Measurements from ENCODE around the gene KCNK13.
A peak's percentile ranks its signal among the peaks of the same experiment; 100 is the strongest.

Gene KCNK13

DNA sequence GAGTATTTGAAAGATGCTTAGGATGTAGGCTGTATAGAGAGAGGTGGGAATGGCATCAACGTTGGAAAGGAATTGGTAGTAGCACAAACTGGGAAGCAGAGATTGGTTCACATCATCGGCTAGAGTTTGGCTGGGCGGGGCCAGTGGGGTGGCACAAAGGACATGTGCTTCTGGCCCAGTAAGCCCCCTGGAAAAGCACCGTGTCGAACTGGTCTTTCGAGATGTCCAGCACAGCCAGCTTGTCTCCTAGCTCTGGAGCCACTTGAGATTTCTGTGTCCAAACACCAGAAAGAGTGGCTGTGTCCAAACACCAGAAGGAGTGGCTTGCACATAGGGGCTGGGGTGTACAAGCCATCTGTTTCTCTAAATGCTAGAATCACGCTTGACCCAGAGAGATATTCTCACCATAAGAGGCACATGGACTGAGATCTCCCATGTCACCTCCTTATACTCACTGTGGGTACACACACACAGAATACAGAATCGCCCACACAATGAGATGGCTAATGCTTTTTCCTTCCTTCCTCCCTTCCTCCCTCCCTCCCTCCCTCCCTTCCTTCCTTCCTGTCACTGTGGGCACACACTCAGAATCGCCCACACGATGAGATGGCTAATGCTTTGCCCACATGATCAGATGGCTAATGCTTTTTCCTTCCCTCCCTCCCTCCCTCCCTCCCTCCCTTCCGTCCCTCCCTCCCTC, 41.8 kb upstream of the KCNK13 start:
- peak; percentile 71 for TF ChIP-seq ZFHX2 (tag by site-specific recombination; conservative IDR thresholded peaks at IDR 0.05)
- TF ChIP-seq, protein P1, sequence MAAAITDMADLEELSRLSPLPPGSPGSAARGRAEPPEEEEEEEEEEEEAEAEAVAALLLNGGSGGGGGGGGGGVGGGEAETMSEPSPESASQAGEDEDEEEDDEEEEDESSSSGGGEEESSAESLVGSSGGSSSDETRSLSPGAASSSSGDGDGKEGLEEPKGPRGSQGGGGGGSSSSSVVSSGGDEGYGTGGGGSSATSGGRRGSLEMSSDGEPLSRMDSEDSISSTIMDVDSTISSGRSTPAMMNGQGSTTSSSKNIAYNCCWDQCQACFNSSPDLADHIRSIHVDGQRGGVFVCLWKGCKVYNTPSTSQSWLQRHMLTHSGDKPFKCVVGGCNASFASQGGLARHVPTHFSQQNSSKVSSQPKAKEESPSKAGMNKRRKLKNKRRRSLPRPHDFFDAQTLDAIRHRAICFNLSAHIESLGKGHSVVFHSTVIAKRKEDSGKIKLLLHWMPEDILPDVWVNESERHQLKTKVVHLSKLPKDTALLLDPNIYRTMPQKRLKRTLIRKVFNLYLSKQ (tag by site-specific recombination; IDR thresholded peaks at IDR 0.05; ENCODE audit: borderline replicate concordance): no peak
- TF ChIP-seq ZNF335 (tag by site-specific recombination; conservative IDR thresholded peaks at IDR 0.05): no peak
- no peak for TF ChIP-seq ZNF549 (tag by site-specific recombination; IDR thresholded peaks at IDR 0.05)
- TF ChIP-seq, protein P2, sequence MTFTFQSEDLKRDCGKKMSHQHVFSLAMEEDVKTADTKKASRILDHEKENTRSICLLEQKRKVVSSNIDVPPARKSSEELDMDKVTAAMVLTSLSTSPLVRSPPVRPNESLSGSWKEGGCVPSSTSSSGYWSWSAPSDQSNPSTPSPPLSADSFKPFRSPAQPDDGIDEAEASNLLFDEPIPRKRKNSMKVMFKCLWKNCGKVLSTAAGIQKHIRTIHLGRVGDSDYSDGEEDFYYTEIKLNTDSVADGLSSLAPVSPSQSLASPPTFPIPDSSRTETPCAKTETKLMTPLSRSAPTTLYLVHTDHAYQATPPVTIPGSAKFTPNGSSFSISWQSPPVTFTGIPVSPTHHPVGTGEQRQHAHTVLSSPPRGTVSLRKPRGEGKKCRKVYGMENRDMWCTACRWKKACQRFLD (tag by site-specific recombination; IDR thresholded peaks at IDR 0.05): no peak
- no peak for TF ChIP-seq ZIC2 (tag by site-specific recombination; IDR thresholded peaks at IDR 0.05)
- no peak for TF ChIP-seq ZSCAN23 (tag by site-specific recombination; IDR thresholded peaks at IDR 0.05)
- peak; percentile 25; the same call in 1 of the 2 replicates for TF ChIP-seq EGR2 (tag by site-specific recombination; IDR thresholded peaks at IDR 0.05; ENCODE audit: low read depth)
- no peak overlapping the region for H3K27ac ChIP-seq (ENCODE audit: extremely low read depth, low read depth, low read length)
- ChIA-PET POLR2A (no interaction called here), CTCF (interaction anchor here (1.0 kb wide), 1 partner anchor 44 kb away, joined by 3 read pairs; no protein-coding TSS in a partner anchor)
- H3K4me3 ChIP-seq (ENCODE audit: low read depth, low read length): no peak overlapping the region
- H3K36me3 ChIP-seq (ENCODE audit: control insufficient read depth in 2 of 2, insufficient read depth in 1 of 2, low read length in 2 of 2): peaks cover 29 to 75% of the 10 kb centered on the region in 2 experiments
- H3K9me3 ChIP-seq (ENCODE audit: control insufficient read depth, insufficient read depth, low read depth, low read length): no peaks in the 10 kb centered on the region
- no peaks in the 10 kb centered on the region for H3K4me1 ChIP-seq (ENCODE audit: control insufficient read depth, insufficient read depth, low read length)

DNA sequence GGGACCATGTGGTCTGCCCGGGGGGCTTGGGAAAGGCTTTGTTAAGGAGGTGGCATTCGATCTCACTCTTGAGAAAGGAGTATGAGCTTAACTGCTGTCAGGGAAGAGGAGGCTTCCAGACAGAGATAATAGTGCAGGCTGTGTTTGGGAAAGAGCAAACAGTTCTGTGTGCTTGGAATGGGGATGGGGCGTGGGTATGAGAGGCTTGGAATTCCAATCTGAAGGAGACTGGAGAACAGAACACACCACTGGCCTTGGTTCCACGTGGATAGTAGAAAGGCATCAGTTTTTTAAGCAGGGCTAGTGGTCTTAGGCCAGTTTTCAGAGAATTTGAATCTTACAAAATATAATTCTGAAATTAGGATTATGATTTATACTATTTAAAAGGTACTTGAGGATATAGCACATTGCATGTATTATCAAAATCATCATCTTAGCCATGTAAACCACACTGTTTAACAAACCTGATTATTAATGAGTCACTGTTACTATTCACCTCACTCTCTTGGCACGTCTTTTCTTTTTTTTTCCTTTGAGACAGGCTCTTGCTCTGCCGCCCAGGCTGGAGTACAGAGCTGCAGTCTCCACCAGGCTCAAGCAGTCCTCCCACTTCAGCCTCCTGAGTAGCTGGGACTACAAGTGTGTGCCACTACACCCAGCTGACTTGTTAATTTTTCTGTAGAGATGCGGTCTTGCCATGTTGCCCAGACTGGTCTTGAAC, 38.5 kb upstream of the KCNK13 start:
- H3K4me3 ChIP-seq (ENCODE audit: low read depth, low read length): no peak overlapping the region
- ChIA-PET CTCF (no interaction called here), POLR2A (no interaction called here)
- no peak overlapping the region for H3K27ac ChIP-seq (ENCODE audit: extremely low read depth, low read depth, low read length)
- H3K9me3 ChIP-seq (ENCODE audit: control insufficient read depth, insufficient read depth, low read depth, low read length): no peaks in the 10 kb centered on the region
- no peaks in the 10 kb centered on the region for H3K4me1 ChIP-seq (ENCODE audit: control insufficient read depth, insufficient read depth, low read length)
- H3K36me3 ChIP-seq (ENCODE audit: control insufficient read depth in 2 of 2, insufficient read depth in 1 of 2, low read length in 2 of 2): peaks cover 15 to 72% of the 10 kb centered on the region in 2 experiments
- TF ChIP-seq ZNF791 (tag by site-specific recombination; IDR thresholded peaks at IDR 0.05) (no peak), HOXD13 (CRISPR knock-in tag; IDR thresholded peaks at IDR 0.05; ENCODE audit: borderline replicate concordance) (no peak), ZFP3 (tag by site-specific recombination; IDR thresholded peaks at IDR 0.05; ENCODE audit: low read depth) (no peak), ZNF274 (IDR thresholded peaks at IDR 0.05; ENCODE audit: low read length) (no peak), ZNF274 (tag by site-specific recombination; IDR thresholded peaks at IDR 0.05; ENCODE audit: borderline replicate concordance) (no peak), ZNF514 (tag by site-specific recombination; IDR thresholded peaks at IDR 0.05) (no peak), ZBTB1 (tag by site-specific recombination; IDR thresholded peaks at IDR 0.05) (no peak), ZIC2 (tag by site-specific recombination; IDR thresholded peaks at IDR 0.05) (no peak), ZNF544 (tag by site-specific recombination; IDR thresholded peaks at IDR 0.05) (no peak), ZNF629 (tag by site-specific recombination; IDR thresholded peaks at IDR 0.05) (no peak), ZNF558 (tag by site-specific recombination; IDR thresholded peaks at IDR 0.05) (no peak), ZNF596 (tag by site-specific recombination; IDR thresholded peaks at IDR 0.05) (no peak), ZNF157 (tag by site-specific recombination; IDR thresholded peaks at IDR 0.05) (no peak), ZNF394 (tag by site-specific recombination; IDR thresholded peaks at IDR 0.05; ENCODE audit: borderline replicate concordance) (no peak), FEZF1 (tag by site-specific recombination; IDR thresholded peaks at IDR 0.05) (no peak)
- TF ChIP-seq, protein P3, sequence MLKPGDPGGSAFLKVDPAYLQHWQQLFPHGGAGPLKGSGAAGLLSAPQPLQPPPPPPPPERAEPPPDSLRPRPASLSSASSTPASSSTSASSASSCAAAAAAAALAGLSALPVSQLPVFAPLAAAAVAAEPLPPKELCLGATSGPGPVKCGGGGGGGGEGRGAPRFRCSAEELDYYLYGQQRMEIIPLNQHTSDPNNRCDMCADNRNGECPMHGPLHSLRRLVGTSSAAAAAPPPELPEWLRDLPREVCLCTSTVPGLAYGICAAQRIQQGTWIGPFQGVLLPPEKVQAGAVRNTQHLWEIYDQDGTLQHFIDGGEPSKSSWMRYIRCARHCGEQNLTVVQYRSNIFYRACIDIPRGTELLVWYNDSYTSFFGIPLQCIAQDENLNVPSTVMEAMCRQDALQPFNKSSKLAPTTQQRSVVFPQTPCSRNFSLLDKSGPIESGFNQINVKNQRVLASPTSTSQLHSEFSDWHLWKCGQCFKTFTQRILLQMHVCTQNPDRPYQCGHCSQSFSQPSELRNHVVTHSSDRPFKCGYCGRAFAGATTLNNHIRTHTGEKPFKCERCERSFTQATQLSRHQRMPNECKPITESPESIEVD (tag by site-specific recombination; IDR thresholded peaks at IDR 0.05): no peak
- TF ChIP-seq, protein P4, sequence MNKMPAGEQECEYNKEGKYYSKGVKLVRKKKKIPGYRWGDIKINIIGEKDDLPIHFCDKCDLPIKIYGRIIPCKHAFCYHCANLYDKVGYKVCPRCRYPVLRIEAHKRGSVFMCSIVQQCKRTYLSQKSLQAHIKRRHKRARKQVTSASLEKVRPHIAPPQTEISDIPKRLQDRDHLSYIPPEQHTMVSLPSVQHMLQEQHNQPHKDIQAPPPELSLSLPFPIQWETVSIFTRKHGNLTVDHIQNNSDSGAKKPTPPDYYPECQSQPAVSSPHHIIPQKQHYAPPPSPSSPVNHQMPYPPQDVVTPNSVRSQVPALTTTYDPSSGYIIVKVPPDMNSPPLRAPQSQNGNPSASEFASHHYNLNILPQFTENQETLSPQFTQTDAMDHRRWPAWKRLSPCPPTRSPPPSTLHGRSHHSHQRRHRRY (tag by site-specific recombination; IDR thresholded peaks at IDR 0.05): no peak
- TF ChIP-seq, protein P5, sequence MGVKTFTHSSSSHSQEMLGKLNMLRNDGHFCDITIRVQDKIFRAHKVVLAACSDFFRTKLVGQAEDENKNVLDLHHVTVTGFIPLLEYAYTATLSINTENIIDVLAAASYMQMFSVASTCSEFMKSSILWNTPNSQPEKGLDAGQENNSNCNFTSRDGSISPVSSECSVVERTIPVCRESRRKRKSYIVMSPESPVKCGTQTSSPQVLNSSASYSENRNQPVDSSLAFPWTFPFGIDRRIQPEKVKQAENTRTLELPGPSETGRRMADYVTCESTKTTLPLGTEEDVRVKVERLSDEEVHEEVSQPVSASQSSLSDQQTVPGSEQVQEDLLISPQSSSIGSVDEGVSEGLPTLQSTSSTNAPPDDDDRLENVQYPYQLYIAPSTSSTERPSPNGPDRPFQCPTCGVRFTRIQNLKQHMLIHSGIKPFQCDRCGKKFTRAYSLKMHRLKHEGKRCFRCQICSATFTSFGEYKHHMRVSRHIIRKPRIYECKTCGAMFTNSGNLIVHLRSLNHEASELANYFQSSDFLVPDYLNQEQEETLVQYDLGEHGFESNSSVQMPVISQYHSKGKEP (tag by site-specific recombination; IDR thresholded peaks at IDR 0.05): no peak
- TF ChIP-seq, protein P6, sequence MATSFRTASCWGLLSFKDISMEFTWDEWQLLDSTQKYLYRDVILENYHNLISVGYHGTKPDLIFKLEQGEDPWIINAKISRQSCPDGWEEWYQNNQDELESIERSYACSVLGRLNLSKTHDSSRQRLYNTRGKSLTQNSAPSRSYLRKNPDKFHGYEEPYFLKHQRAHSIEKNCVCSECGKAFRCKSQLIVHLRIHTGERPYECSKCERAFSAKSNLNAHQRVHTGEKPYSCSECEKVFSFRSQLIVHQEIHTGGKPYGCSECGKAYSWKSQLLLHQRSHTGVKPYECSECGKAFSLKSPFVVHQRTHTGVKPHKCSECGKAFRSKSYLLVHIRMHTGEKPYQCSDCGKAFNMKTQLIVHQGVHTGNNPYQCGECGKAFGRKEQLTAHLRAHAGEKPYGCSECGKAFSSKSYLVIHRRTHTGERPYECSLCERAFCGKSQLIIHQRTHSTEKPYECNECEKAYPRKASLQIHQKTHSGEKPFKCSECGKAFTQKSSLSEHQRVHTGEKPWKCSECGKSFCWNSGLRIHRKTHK (tag by site-specific recombination; IDR thresholded peaks at IDR 0.05): no peak

All from HEK293 (cell line).